Stomach smooth muscle (tissue), 2 donors: ENCODE results near the gene USP17L22.
"Not testable (repeated sequence)": the region's sequence is repeated elsewhere in the genome, so short reads cannot be mapped to it uniquely, and the experiment has no call there.

Source experiments
- H3K27ac ChIP-seq: one replicate; pipeline ENCODE4 v1.7.0; 2013; ENCODE audit warnings: mild to moderate bottlenecking, low read length, inconsistent platforms
- H3K27me3 ChIP-seq, 2 donors: one replicate each; pipeline ENCODE4 v1.7.0; 2013; ENCODE audit warnings: low read length in 2 of 2; ENCODE audit not compliant: insufficient read depth in 2 of 2, control insufficient read depth in 1 of 2
- H3K36me3 ChIP-seq, 2 donors: one replicate each; pipeline ENCODE4 v1.7.0; 2013; ENCODE audit warnings: low read length in 2 of 2; ENCODE audit not compliant: control insufficient read depth in 2 of 2, insufficient read depth in 2 of 2
- H3K4me1 ChIP-seq: one replicate; pipeline ENCODE4 v1.7.0; 2013; ENCODE audit warnings: low read length; ENCODE audit not compliant: control insufficient read depth, insufficient read depth
- H3K4me3 ChIP-seq, 2 donors: one replicate each; pipeline ENCODE4 v1.7.0; 2013; ENCODE audit warnings: low read length in 2 of 2
- H3K9ac ChIP-seq, 2 donors: one replicate each; pipeline ENCODE4 v1.7.0; 2013; ENCODE audit warnings: low read length in 2 of 2, mild to moderate bottlenecking in 1 of 2
- H3K9me3 ChIP-seq, 2 donors: one replicate each; pipeline ENCODE4 v1.7.0; 2013; ENCODE audit warnings: low read length in 2 of 2; ENCODE audit not compliant: control insufficient read depth in 2 of 2
- donor health status: healthy.
- donor health status: Pancreatic carcinoma.

USP17L22 gene

DNA sequence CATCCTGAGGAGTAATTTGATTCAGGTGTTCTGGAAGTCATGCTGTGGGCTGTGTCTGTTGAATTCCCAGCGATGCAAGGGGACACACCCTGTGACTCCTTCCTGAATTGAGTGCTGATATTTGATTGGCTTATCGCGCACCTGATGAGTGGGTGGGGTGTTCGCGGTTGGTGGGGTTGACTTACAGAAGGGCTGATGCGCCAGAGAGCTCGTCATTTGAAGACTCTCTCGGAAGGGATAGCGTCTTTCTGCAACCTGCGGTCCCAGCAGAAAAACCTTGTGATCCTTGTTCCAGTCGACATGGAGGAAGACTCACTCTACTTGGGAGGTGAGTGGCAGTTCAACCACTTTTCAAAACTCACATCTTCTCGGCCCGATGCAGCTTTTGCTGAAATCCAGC is 4.8 kb upstream of the USP17L22 start, which contains the start of gene USP17L21:
USP17L21 (plus strand) TSS at position 301 of the 400 bp plus-strand sequence; CDS start at position 301, 0 bp downstream.
- not testable (repeated sequence) for H3K36me3 ChIP-seq, H3K27me3 ChIP-seq, H3K27ac ChIP-seq, H3K9ac ChIP-seq, H3K4me1 ChIP-seq, H3K9me3 ChIP-seq, H3K4me3 ChIP-seq

DNA sequence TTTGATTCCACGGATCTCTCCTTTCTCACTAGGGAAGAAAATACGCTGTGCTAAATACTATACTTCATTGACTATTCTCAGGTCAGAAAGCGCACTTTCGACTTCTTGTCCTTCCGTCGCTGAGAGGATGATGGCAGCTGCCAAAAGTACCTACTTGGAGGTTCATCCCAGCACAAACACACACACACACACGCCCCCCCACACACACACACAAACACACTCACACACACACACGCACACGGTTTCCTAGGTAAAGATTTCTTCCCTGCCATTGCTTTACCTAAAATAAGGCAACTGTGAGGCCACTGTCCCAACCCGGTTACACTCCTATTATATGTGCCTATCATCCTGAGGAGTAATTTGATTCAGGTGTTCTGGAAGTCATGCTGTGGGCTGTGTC is 4.3 kb downstream of the USP17L22 start:
- H3K9me3 ChIP-seq, H3K4me3 ChIP-seq, H3K4me1 ChIP-seq, H3K36me3 ChIP-seq, H3K27ac ChIP-seq, H3K27me3 ChIP-seq, H3K9ac ChIP-seq: not testable (repeated sequence)
